Lung (tissue), 12 donors: ENCODE results near the gene PDE9A. TPM values are rescaled to one million over a fixed set of nuclear protein-coding genes. Genes with fewer than 3 reads are reported as not detected.
"Not testable (repeated sequence)": the region's sequence is repeated elsewhere in the genome, so short reads cannot be mapped to it uniquely, and the experiment has no call there.

Experiments
- ATAC-seq: fragments of 200-7000 bp; cut with Tn5 transposase; one replicate; pipeline ENCODE4 v1.9.1; 2020; ENCODE audit warnings: moderate number of reproducible peaks; ENCODE audit not compliant: insufficient read depth, low FRiP score
- DNase-seq, 3 donors: peaks; one replicate each; pipeline ENCODE4 v3.0.0-alpha.2; 2013 to 2017
- H3K27ac ChIP-seq, 2 donors: one replicate each; pipeline ENCODE4 v1.5.1; 2013; ENCODE audit warnings: mild to moderate bottlenecking in 2 of 2, moderate library complexity in 2 of 2, control low read depth in 1 of 2, inconsistent platforms in 1 of 2, low read depth in 1 of 2, low read length in 1 of 2
- H3K27me3 ChIP-seq, 3 donors: one replicate each; pipeline ENCODE4 v1.5.1; 2013; ENCODE audit warnings: low read length in 2 of 3; ENCODE audit not compliant: control insufficient read depth in 3 of 3, insufficient read depth in 3 of 3
- H3K36me3 ChIP-seq, 4 donors: one replicate each; pipeline ENCODE4 v1.5.1; 2013; ENCODE audit warnings: low read length in 4 of 4, mild to moderate bottlenecking in 1 of 4, moderate library complexity in 1 of 4; ENCODE audit not compliant: control insufficient read depth in 4 of 4, insufficient read depth in 4 of 4
- H3K4me1 ChIP-seq, 5 donors: one replicate each; pipeline ENCODE4 v1.5.1; 2013; ENCODE audit warnings: low read length in 5 of 5, mild to moderate bottlenecking in 2 of 5, moderate library complexity in 1 of 5; ENCODE audit not compliant: control insufficient read depth in 5 of 5, insufficient read depth in 5 of 5
- H3K4me3 ChIP-seq: one replicate; pipeline ENCODE4 v1.5.1; 2013; ENCODE audit warnings: mild to moderate bottlenecking, control low read depth, moderate library complexity
- H3K9ac ChIP-seq, 2 donors: one replicate each; pipeline ENCODE4 v1.5.1; 2013; ENCODE audit warnings: low read length in 2 of 2, control low read depth in 1 of 2; ENCODE audit not compliant: insufficient read depth in 1 of 2
- H3K9me3 ChIP-seq, 4 donors: one replicate each; pipeline ENCODE4 v1.5.1; 2013; ENCODE audit warnings: low read length in 3 of 4, mild to moderate bottlenecking in 1 of 4, moderate library complexity in 1 of 4; ENCODE audit not compliant: control insufficient read depth in 4 of 4, insufficient read depth in 3 of 4
- WGBS, 2 donors: extraction: QIAGEN DNeasy Blood & Tissue Kit; methylation state at CpG; one replicate each; pipeline ENCODE4 v1.1.7; 2013; 5-methylcytosine and 5-hydroxymethylcytosine counted together
- polyA plus RNA-seq, 2 donors: library from polyadenylated mRNA; stranded (reverse); fragments of 200-250 nt; gene quantifications; one replicate each; pipeline ENCODE4 v1.2.1, GENCODE V29; 2013
- total RNA-seq, 2 donors: library from RNA; depleted of rRNA in 1 of 2; stranded (reverse); fragments of >200 nt in 1 of 2; gene quantifications; one replicate each; pipeline ENCODE4 v1.2.1, GENCODE V29; 2014 to 2021
- TF ChIP-seq, protein P1 (sequence below): IDR thresholded peaks from 2 replicates; pipeline ENCODE4 v1.5.1; 2012; ENCODE audit warnings: mild to moderate bottlenecking; ENCODE audit errors: control extremely low read depth, extremely low read depth
- donor health status: control.
- donor health status: control.
- donor health status: Bipolar disorder and iron deficiency.
- donor health status: healthy.
- donor health status: DM: yes; HTN: yes; CAD: no.

PDE9A gene
- total and polyA plus RNA-seq, 4 donors, result 5.3 to 17.0 (median 6.9) TPM

DNA sequence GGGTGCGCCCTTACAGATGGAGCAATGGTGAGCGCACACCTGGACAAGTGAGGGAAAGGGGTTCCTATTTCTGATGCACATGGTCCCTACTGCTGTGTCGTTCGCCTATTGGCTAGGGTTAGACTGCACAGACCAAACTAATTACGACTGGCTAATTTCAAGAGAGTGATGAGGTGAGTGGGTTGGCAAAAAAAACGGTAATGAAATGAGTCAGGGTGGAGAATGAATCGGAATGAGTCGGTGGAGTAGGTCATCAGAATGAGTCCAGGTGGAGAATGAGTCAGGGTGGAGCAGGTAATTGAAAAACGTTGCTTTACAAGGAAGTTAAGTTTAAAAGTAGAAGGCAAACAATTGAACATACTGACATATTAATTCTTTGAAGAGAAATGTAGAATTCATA is 146.1 kb downstream of the PDE9A start:
- TF ChIP-seq, protein P1, sequence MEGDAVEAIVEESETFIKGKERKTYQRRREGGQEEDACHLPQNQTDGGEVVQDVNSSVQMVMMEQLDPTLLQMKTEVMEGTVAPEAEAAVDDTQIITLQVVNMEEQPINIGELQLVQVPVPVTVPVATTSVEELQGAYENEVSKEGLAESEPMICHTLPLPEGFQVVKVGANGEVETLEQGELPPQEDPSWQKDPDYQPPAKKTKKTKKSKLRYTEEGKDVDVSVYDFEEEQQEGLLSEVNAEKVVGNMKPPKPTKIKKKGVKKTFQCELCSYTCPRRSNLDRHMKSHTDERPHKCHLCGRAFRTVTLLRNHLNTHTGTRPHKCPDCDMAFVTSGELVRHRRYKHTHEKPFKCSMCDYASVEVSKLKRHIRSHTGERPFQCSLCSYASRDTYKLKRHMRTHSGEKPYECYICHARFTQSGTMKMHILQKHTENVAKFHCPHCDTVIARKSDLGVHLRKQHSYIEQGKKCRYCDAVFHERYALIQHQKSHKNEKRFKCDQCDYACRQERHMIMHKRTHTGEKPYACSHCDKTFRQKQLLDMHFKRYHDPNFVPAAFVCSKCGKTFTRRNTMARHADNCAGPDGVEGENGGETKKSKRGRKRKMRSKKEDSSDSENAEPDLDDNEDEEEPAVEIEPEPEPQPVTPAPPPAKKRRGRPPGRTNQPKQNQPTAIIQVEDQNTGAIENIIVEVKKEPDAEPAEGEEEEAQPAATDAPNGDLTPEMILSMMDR, result no peak
- ATAC-seq (no peak), DNase-seq (no peak)
- H3K27me3 ChIP-seq, result no peaks in the 10 kb centered on the region
- H3K9me3 ChIP-seq, result no peaks in the 10 kb centered on the region
- no peaks in the 10 kb centered on the region for H3K36me3 ChIP-seq
- 76 to 79% methylated on average over 9 of the region's 9 CpGs for WGBS, 2 donors
- no peak overlapping the region for H3K9ac ChIP-seq
- H3K27ac ChIP-seq, result no peak overlapping the region
- peaks cover 0 to 4% (median 0%) of the 10 kb centered on the region in 5 donors for H3K4me1 ChIP-seq
- H3K4me3 ChIP-seq, result no peak overlapping the region

DNA sequence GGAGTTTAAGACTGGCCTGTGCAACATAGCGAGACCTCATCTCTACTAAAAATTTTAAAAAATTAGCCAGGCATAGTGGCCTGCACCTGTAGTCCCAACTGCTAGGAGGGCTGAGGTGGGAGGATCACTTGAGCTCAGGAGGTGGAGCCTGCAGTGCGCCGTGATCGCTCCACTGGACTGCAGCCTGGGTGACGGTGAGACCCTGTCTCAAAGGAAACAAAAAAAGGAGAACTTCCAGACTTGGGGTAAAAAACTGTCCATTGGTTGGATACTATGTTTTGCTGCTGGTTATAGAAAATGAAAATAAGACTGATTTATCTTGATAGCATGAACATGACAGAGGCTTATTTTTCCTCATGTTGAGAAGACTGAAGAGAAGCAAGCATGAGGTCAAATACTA is 146.5 kb downstream of the PDE9A start:
- 51 to 84% methylated on average over 5 of the region's 5 CpGs for WGBS, 2 donors
- TF ChIP-seq, protein P1, result no peak
- no peak for DNase-seq
- no peaks in the 10 kb centered on the region for H3K36me3 ChIP-seq
- H3K4me1 ChIP-seq, result peaks cover 0 to 4% (median 0%) of the 10 kb centered on the region in 5 donors
- H3K27ac ChIP-seq, result no peak overlapping the region
- H3K9ac ChIP-seq, result no peak overlapping the region
- ATAC-seq, result no peak
- H3K4me3 ChIP-seq, result no peak overlapping the region
- no peaks in the 10 kb centered on the region for H3K27me3 ChIP-seq
- no peaks in the 10 kb centered on the region for H3K9me3 ChIP-seq

- not testable (repeated sequence) for H3K27ac ChIP-seq, H3K36me3 ChIP-seq, H3K27me3 ChIP-seq, H3K4me3 ChIP-seq, H3K9ac ChIP-seq, H3K4me1 ChIP-seq, ATAC-seq, H3K9me3 ChIP-seq, DNase-seq
- 92% methylated on average over 6 of the region's 6 CpGs for WGBS, 2 donors
Observed at GRCh38 chr21:42801616-42802015, 148.2 kb downstream of the PDE9A start.

DNA sequence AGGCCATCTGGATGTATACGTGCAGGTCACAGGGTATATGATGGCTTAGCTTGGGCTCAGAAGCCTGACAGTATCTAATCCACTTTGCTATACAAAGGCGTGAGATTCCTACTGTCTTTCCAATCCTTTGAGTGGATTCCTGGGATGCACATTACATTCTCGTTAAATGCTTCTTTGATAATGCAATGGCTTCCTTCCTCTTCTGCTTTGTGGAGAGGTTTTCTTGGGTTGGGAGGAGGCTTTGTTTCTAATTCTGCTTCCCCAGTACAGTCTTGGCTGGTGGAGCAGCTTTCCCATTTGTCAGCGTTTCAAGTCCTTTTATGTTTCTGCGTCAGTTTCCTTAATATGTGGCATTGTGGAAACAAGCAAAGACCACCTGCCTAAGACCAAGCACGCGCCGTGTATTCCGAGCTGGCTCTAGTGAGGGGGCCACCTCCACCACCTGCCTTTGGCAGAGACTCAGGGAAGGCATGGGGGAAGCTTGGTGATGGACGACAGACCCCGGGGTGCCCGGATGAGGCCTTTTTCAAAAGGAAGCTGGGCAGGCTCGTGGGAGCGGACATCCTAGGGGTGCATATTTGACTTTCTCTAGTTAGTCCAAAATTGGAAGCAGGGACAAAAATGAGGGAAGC is 153.2 kb downstream of the PDE9A start:
- DNase-seq (no peak), ATAC-seq (no peak)
- WGBS, 2 donors, result 48 to 52% methylated on average over 14 of the region's 14 CpGs
- no peaks in the 10 kb centered on the region for H3K36me3 ChIP-seq
- H3K4me3 ChIP-seq, result no peak overlapping the region
- H3K27me3 ChIP-seq, result peaks cover 0 to 11% (median 0%) of the 10 kb centered on the region in 3 donors
- H3K27ac ChIP-seq, result no peak overlapping the region
- no peaks in the 10 kb centered on the region for H3K9me3 ChIP-seq
- no peak overlapping the region for H3K9ac ChIP-seq
- TF ChIP-seq, protein P1, result no peak
- peaks cover 0 to 5% (median 0%) of the 10 kb centered on the region in 5 donors for H3K4me1 ChIP-seq

- not testable (repeated sequence) for DNase-seq, H3K4me3 ChIP-seq, H3K9ac ChIP-seq, H3K36me3 ChIP-seq, H3K4me1 ChIP-seq, ATAC-seq, H3K27ac ChIP-seq, H3K9me3 ChIP-seq
- peaks cover 0 to 11% (median 0%) of the 10 kb centered on the region in 3 donors for H3K27me3 ChIP-seq
- 65 to 72% methylated on average over 16 of the region's 16 CpGs for WGBS, 2 donors
Observed at GRCh38 chr21:42807293-42807895, 154.0 kb downstream of the PDE9A start.
